GM23338 (cell line): Measurements from ENCODE around the gene TIPIN. TPM values are rescaled to one million over a fixed set of nuclear protein-coding genes. Genes with fewer than 3 reads are reported as not detected.

Source experiments
- ATAC-seq: fragments of 200-7000 bp; cut with Tn5 transposase; 3 replicates; pipeline ENCODE4 v1.9.1; 2020
- DNase-seq: peaks from one replicate; pipeline ENCODE4 v3.0.0-alpha.2; 2015; ENCODE audit warnings: low spot score
- H2AFZ ChIP-seq: fragments of 200-600 bp; sonication (generic); 2 replicates; pipeline ENCODE4 v1.8.0; 2016; ENCODE audit warnings: antibody characterized with exemption, mild to moderate bottlenecking, moderate library complexity
- H3F3A ChIP-seq: fragments of 200-600 bp; sonication (generic); replicated peaks from 2 replicates; pipeline ENCODE4 v1.8.0; 2017; ENCODE audit warnings: antibody characterized with exemption, mixed run types, low read depth
- H3K27ac ChIP-seq: fragments of 200-600 bp; sonication (generic); 2 replicates; pipeline ENCODE4 v1.6.1; 2016; ENCODE audit warnings: low read depth
- H3K27me3 ChIP-seq: fragments of 200-600 bp; sonication (generic); 2 replicates; pipeline ENCODE4 v1.8.0; 2016; ENCODE audit warnings: mild to moderate bottlenecking, mixed run types, moderate library complexity; ENCODE audit not compliant: insufficient read depth
- H3K36me3 ChIP-seq: fragments of 200-600 bp; sonication (generic); 2 replicates; pipeline ENCODE4 v1.8.0; 2016; ENCODE audit warnings: mild to moderate bottlenecking; ENCODE audit not compliant: insufficient read depth
- H3K4me1 ChIP-seq: fragments of 200-600 bp; sonication (generic); 2 replicates; pipeline ENCODE4 v1.8.0; 2016; ENCODE audit warnings: mild to moderate bottlenecking, moderate library complexity; ENCODE audit not compliant: insufficient read depth
- H3K4me2 ChIP-seq: fragments of 200-600 bp; sonication (generic); 2 replicates; pipeline ENCODE4 v1.7.1; 2017; ENCODE audit warnings: mixed run types
- H3K4me3 ChIP-seq: fragments of 200-600 bp; sonication (generic); 2 replicates; pipeline ENCODE4 v1.6.1; 2016; ENCODE audit warnings: mixed run types
- H3K79me2 ChIP-seq: fragments of 200-600 bp; sonication (generic); replicated peaks from 2 replicates; pipeline ENCODE4 v1.8.0; 2017; ENCODE audit warnings: mild to moderate bottlenecking; ENCODE audit not compliant: insufficient read depth
- H3K9me2 ChIP-seq: fragments of 200-600 bp; sonication (generic); 2 replicates; pipeline ENCODE4 v1.8.0; 2017; ENCODE audit not compliant: insufficient read depth
- H4K20me1 ChIP-seq: fragments of 200-600 bp; sonication (generic); replicated peaks from 2 replicates; pipeline ENCODE4 v1.8.0; 2017; ENCODE audit warnings: mild to moderate bottlenecking; ENCODE audit not compliant: insufficient read depth
- H3K27ac Mint-ChIP-seq: 2 replicates; pipeline ENCODE4 v1.8.0; 2020; ENCODE audit warnings: inconsistent platforms, mild to moderate bottlenecking, moderate library complexity, mixed read lengths
- H3K27me3 Mint-ChIP-seq: 3 replicates; pipeline ENCODE4 v1.8.0; 2022; ENCODE audit warnings: low read depth, mild to moderate bottlenecking, moderate library complexity, mixed read lengths, inconsistent platforms; ENCODE audit not compliant: insufficient read depth, poor library complexity
- H3K36me3 Mint-ChIP-seq: 3 replicates; pipeline ENCODE4 v1.8.0; 2021; ENCODE audit warnings: low read depth, mild to moderate bottlenecking, inconsistent platforms, moderate library complexity, mixed read lengths
- H3K4me1 Mint-ChIP-seq: 3 replicates; pipeline ENCODE4 v1.8.0; 2020; ENCODE audit warnings: mild to moderate bottlenecking, inconsistent platforms, mixed read lengths
- H3K4me3 Mint-ChIP-seq: 3 replicates; pipeline ENCODE4 v1.8.0; 2021; ENCODE audit warnings: moderate library complexity, mild to moderate bottlenecking, inconsistent platforms, mixed read lengths
- H3K9me3 Mint-ChIP-seq: 3 replicates; pipeline ENCODE4 v1.8.0; 2020; ENCODE audit warnings: moderate library complexity, mild to moderate bottlenecking, inconsistent platforms, mixed read lengths
- CTCF ChIP-seq, 2 experiments: fragments of 200-600 bp in 1 of 2; sonication (generic) in 1 of 2; conservative IDR thresholded peaks; 2 replicates each; pipeline versions ENCODE4 v1.5.1 to v1.6.1; 2016 to 2017; ENCODE audit warnings: antibody characterized with exemption in 2 of 2, low read depth in 2 of 2, mild to moderate bottlenecking in 2 of 2, moderate library complexity in 1 of 2
- ETS1 ChIP-seq: IDR thresholded peaks from 2 replicates; pipeline ENCODE4 v1.6.1; 2016; ENCODE audit warnings: antibody characterized with exemption
- EZH2 ChIP-seq: fragments of 200-600 bp; sonication (generic); IDR thresholded peaks from one replicate; pipeline ENCODE4 v1.8.0; 2017; ENCODE audit warnings: antibody characterized with exemption, mild to moderate bottlenecking, low read depth; ENCODE audit not compliant: unreplicated experiment
- EZH2phosphoT487 ChIP-seq: fragments of 200-600 bp; sonication (generic); IDR thresholded peaks from one replicate; pipeline ENCODE4 v1.8.1; 2018; ENCODE audit warnings: antibody characterized with exemption; ENCODE audit not compliant: unreplicated experiment
- JUNB ChIP-seq: IDR thresholded peaks from one replicate; pipeline ENCODE4 v1.6.1; 2016; ENCODE audit warnings: antibody characterized with exemption; ENCODE audit not compliant: unreplicated experiment
- NANOG ChIP-seq: IDR thresholded peaks from 2 replicates; pipeline ENCODE4 v1.6.1; 2016; ENCODE audit warnings: antibody characterized with exemption, borderline replicate concordance
- POLR2AphosphoS5 ChIP-seq: IDR thresholded peaks from 2 replicates; pipeline ENCODE4 v1.6.1; 2016; ENCODE audit warnings: antibody characterized with exemption, low read depth
- REST ChIP-seq: IDR thresholded peaks from one replicate; pipeline ENCODE4 v1.6.1; 2018; ENCODE audit warnings: antibody characterized with exemption; ENCODE audit not compliant: unreplicated experiment
- STAT1 ChIP-seq: IDR thresholded peaks from one replicate; pipeline ENCODE4 v1.6.1; 2016; ENCODE audit warnings: antibody characterized with exemption; ENCODE audit not compliant: unreplicated experiment
- ZNF331 ChIP-seq: fragments of 250-450 bp; sonication (Bioruptor Pico); IDR thresholded peaks from 2 replicates; pipeline ENCODE4 v1.5.0; 2020; ENCODE audit warnings: low read depth, mild to moderate bottlenecking, moderate library complexity
- polyA plus RNA-seq: library from polyadenylated mRNA; unstranded; fragments of >200 nt; fragmentation: Nextera tagmentation; extraction: Ambion mirVana; gene quantifications from 2 replicates; pipeline ENCODE4 v1.2.1, GENCODE V29; 2016
- total RNA-seq: library from RNA; depleted of rRNA; stranded (reverse); fragments of >200 nt; shearing (Covaris generic); gene quantifications from 2 replicates; pipeline ENCODE4 v1.2.3, GENCODE V29; 2014
- TF ChIP-seq, protein P1 (sequence below): fragments of 250-450 bp; sonication (Bioruptor Pico); IDR thresholded peaks from 2 replicates; pipeline ENCODE4 v1.5.0; 2020; ENCODE audit warnings: mild to moderate bottlenecking, moderate library complexity

The TIPIN gene
- total and polyA plus RNA-seq, 2 experiments from 2014 or later, result 25.3 to 39.1 TPM

DNA sequence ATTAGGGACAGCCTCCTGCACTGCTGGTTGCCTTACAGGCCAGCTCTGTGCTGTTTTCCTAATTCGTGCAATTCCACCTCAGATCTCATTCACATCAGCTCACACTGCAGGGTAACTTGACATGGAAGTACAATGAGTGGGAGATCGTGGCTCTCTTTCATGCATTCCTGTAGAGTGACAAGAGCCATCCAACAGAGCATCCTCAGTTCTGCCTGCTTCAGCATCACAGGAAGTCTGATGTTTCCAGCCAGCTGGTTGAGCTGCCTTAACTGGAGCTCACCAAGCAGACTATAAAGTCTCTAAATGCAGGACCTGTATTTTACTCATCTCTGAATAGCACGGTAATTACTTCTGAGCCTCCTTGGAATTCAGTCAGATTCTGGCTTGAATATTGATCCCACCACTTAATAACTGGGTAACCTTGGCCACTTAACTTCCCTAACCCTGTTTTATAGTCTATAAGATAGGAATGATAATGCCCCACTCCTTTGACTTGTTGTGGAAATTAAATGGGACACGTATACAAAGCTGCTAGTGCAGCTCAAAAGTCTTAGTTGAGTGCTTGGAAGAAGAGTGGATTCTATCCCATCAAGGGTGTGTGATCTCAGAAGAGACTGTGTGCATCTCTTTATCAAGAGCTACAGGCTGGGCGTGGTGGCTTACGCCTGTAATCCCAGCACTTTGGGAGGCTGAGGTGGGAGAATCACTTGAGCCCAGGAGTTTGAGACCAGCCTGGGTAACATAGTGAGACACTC lies 64.5 kb downstream of the TIPIN start (continued):
- no peak for TF ChIP-seq REST

DNA sequence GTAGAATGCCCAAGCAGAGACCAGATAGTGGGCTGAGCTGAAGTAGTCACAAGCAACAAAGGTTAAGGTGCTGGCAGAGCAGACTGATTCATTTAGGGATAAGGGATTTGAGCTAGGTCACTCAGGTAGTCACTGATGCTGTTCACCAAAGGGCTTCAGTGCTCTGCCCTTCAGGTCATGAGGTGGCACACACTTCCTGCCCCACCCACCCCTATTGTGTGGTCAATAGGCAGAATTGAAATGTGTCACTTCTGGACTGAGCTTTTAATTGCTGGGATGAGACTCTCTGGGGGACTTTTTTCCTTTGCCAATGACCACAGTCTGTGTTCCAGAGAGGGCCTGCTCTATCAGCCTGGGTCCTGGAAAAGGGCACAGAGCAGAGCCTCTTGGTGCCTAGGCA lies 66.0 kb downstream of the TIPIN start:
- Mint-ChIP-seq H3K27ac (no peak overlapping the region), H3K27me3 (peaks cover 2% of the 10 kb centered on the region), H3K9me3 (no peaks in the 10 kb centered on the region), H3K36me3 (no peaks in the 10 kb centered on the region), H3K4me3 (no peak overlapping the region), H3K4me1 (peaks cover 27% of the 10 kb centered on the region)
- Histone ChIP-seq H2AFZ (no peak overlapping the region), H3K27ac (no peak overlapping the region), H4K20me1 (no peaks in the 10 kb centered on the region), H3K9me2 (no peaks in the 10 kb centered on the region), H3K36me3 (no peaks in the 10 kb centered on the region), H3K4me1 (peaks cover 15% of the 10 kb centered on the region), H3F3A (no peaks in the 10 kb centered on the region; the same call in 1 of the 2 replicates), H3K4me2 (no peak overlapping the region), H3K4me3 (no peak overlapping the region), H3K79me2 (0 out of 2 replicates have a peak, but pooled peaks cover 1% of the 10 kb centered on the region), H3K27me3 (no peaks in the 10 kb centered on the region)
- ATAC-seq (no peak), DNase-seq (no peak)
- no peak for TF ChIP-seq JUNB
- no peak for TF ChIP-seq EZH2phosphoT487
- TF ChIP-seq POLR2AphosphoS5, result no peak
- TF ChIP-seq ZNF331 (CRISPR knock-in tag), result no peak
- TF ChIP-seq STAT1, result no peak
- no peak for TF ChIP-seq ETS1
- TF ChIP-seq NANOG, result no peak
- TF ChIP-seq, protein P1, sequence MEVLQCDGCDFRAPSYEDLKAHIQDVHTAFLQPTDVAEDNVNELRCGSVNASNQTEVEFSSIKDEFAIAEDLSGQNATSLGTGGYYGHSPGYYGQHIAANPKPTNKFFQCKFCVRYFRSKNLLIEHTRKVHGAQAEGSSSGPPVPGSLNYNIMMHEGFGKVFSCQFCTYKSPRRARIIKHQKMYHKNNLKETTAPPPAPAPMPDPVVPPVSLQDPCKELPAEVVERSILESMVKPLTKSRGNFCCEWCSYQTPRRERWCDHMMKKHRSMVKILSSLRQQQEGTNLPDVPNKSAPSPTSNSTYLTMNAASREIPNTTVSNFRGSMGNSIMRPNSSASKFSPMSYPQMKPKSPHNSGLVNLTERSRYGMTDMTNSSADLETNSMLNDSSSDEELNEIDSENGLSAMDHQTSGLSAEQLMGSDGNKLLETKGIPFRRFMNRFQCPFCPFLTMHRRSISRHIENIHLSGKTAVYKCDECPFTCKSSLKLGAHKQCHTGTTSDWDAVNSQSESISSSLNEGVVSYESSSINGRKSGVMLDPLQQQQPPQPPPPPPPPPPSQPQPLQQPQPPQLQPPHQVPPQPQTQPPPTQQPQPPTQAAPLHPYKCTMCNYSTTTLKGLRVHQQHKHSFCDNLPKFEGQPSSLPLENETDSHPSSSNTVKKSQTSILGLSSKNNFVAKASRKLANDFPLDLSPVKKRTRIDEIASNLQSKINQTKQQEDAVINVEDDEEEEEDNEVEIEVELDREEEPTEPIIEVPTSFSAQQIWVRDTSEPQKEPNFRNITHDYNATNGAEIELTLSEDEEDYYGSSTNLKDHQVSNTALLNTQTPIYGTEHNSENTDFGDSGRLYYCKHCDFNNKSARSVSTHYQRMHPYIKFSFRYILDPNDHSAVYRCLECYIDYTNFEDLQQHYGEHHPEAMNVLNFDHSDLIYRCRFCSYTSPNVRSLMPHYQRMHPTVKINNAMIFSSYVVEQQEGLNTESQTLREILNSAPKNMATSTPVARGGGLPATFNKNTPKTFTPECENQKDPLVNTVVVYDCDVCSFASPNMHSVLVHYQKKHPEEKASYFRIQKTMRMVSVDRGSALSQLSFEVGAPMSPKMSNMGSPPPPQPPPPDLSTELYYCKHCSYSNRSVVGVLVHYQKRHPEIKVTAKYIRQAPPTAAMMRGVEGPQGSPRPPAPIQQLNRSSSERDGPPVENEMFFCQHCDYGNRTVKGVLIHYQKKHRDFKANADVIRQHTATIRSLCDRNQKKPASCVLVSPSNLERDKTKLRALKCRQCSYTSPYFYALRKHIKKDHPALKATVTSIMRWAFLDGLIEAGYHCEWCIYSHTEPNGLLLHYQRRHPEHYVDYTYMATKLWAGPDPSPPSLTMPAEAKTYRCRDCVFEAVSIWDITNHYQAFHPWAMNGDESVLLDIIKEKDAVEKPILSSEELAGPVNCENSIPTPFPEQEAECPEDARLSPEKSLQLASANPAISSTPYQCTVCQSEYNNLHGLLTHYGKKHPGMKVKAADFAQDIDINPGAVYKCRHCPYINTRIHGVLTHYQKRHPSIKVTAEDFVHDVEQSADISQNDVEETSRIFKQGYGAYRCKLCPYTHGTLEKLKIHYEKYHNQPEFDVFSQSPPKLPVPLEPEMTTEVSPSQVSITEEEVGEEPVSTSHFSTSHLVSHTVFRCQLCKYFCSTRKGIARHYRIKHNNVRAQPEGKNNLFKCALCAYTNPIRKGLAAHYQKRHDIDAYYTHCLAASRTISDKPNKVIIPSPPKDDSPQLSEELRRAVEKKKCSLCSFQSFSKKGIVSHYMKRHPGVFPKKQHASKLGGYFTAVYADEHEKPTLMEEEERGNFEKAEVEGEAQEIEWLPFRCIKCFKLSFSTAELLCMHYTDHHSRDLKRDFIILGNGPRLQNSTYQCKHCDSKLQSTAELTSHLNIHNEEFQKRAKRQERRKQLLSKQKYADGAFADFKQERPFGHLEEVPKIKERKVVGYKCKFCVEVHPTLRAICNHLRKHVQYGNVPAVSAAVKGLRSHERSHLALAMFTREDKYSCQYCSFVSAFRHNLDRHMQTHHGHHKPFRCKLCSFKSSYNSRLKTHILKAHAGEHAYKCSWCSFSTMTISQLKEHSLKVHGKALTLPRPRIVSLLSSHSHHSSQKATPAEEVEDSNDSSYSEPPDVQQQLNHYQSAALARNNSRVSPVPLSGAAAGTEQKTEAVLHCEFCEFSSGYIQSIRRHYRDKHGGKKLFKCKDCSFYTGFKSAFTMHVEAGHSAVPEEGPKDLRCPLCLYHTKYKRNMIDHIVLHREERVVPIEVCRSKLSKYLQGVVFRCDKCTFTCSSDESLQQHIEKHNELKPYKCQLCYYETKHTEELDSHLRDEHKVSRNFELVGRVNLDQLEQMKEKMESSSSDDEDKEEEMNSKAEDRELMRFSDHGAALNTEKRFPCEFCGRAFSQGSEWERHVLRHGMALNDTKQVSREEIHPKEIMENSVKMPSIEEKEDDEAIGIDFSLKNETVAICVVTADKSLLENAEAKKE (CRISPR knock-in tag), result no peak
- no peak for TF ChIP-seq CTCF (conservative IDR thresholded peaks at IDR 0.05; ENCODE audit: low read depth in 2 of 2)
- no peak for TF ChIP-seq EZH2
